ENCODE data around the gene USP47.

The USP47 gene

GRCh38 chr11:11937957-11938356, 96.2 kb downstream of the USP47 start:
- Histone ChIP-seq H3K9me3 (no peaks in the 10 kb centered on the region), H3K4me1 (no peaks in the 10 kb centered on the region), H3K27me3 (no peaks in the 10 kb centered on the region), H3K4me3 (no peak overlapping the region), H3K27ac (no peak overlapping the region), H3K36me3 (peaks cover 50 to 62% (median 54%) of the 10 kb centered on the region in 3 donors)
- DNase-seq: no peak
- no peak for TF ChIP-seq CTCF (IDR thresholded peaks at IDR 0.05)
- intact Hi-C loops (cut with DNase I; ENCODE audit: low total_unique reads): loop anchor here (10.0 kb wide), 1 partner anchor 337 kb away; no protein-coding TSS in a partner anchor

GRCh38 chr11:11940551-11940950, 98.8 kb downstream of the USP47 start:
- Histone ChIP-seq H3K27me3 (no peaks in the 10 kb centered on the region), H3K9me3 (no peaks in the 10 kb centered on the region), H3K4me1 (peaks cover 0 to 4% (median 0%) of the 10 kb centered on the region in 4 donors), H3K27ac (no peak overlapping the region), H3K36me3 (peaks cover 36 to 53% (median 44%) of the 10 kb centered on the region in 3 donors), H3K4me3 (no peak overlapping the region)
- DNase-seq: no peak
- intact Hi-C loops (cut with DNase I; ENCODE audit: low total_unique reads): loop anchor here (5.0 kb wide), 1 partner anchor 92 kb away; no protein-coding TSS in a partner anchor
- TF ChIP-seq CTCF (IDR thresholded peaks at IDR 0.05): no peak

DNA sequence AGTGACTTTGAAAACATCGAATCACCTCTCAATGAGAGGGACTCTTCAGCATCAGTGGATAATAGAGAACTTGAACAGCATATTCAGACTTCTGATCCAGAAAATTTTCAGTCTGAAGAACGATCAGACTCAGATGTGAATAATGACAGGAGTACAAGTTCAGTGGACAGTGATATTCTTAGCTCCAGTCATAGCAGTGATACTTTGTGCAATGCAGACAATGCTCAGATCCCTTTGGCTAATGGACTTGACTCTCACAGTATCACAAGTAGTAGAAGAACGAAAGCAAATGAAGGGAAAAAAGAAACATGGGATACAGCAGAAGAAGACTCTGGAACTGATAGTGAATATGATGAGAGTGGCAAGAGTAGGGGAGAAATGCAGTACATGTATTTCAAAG, 100.9 kb downstream of the USP47 start:
- no peak for DNase-seq
- H3K27ac ChIP-seq: no peak overlapping the region
- no peak overlapping the region for H3K4me3 ChIP-seq
- H3K36me3 ChIP-seq: peaks cover 31 to 50% (median 40%) of the 10 kb centered on the region in 3 donors
- TF ChIP-seq CTCF (IDR thresholded peaks at IDR 0.05): no peak
- intact Hi-C loops (cut with DNase I; ENCODE audit: low total_unique reads): loop anchor here (5.0 kb wide), 1 partner anchor 90 kb away; no protein-coding TSS in a partner anchor
- H3K27me3 ChIP-seq: no peaks in the 10 kb centered on the region
- peaks cover 0 to 4% (median 0%) of the 10 kb centered on the region in 4 donors for H3K4me1 ChIP-seq
- no peaks in the 10 kb centered on the region for H3K9me3 ChIP-seq

- no peak for TF ChIP-seq CTCF (IDR thresholded peaks at IDR 0.05)
- Histone ChIP-seq H3K27me3 (no peaks in the 10 kb centered on the region), H3K4me3 (no peak overlapping the region), H3K27ac (no peak overlapping the region), H3K4me1 (peaks cover 0 to 4% (median 0%) of the 10 kb centered on the region in 4 donors), H3K36me3 (peaks cover 30 to 40% (median 33%) of the 10 kb centered on the region in 3 donors), H3K9me3 (no peaks in the 10 kb centered on the region)
- intact Hi-C loops (cut with DNase I; ENCODE audit: low total_unique reads): loop anchor here (5.0 kb wide), 1 partner anchor 88 kb away; no protein-coding TSS in a partner anchor
- no peak for DNase-seq
Measured at GRCh38 chr11:11944444-11944843, 102.7 kb downstream of the USP47 start.

GRCh38 chr11:11946180-11946579, 104.4 kb downstream of the USP47 start:
- no peak overlapping the region for H3K4me3 ChIP-seq
- H3K27me3 ChIP-seq: no peaks in the 10 kb centered on the region
- H3K4me1 ChIP-seq: peaks cover 0 to 4% (median 0%) of the 10 kb centered on the region in 4 donors
- peaks cover 29 to 42% (median 41%) of the 10 kb centered on the region in 3 donors for H3K36me3 ChIP-seq
- no peaks in the 10 kb centered on the region for H3K9me3 ChIP-seq
- no peak for DNase-seq
- intact Hi-C loops (cut with DNase I; ENCODE audit: low total_unique reads): no loop called here
- H3K27ac ChIP-seq: no peak overlapping the region
- TF ChIP-seq CTCF (IDR thresholded peaks at IDR 0.05): no peak

Data from tibial artery (tissue), 4 donors.